ENCODE measurements around the gene FJX1.

Gene FJX1

GRCh38 chr11:35608502-35608901, 9.8 kb upstream of the FJX1 start:
- no peak for DNase-seq

GRCh38 chr11:35609656-35610055, 8.6 kb upstream of the FJX1 start:
- DNase-seq, result no peak

GRCh38 chr11:35610631-35611030, 7.6 kb upstream of the FJX1 start:
- no peak for DNase-seq

- no peak for DNase-seq
Observed at GRCh38 chr11:35611741-35612140, 6.5 kb upstream of the FJX1 start.

- no peak for DNase-seq
Observed at GRCh38 chr11:35614939-35615569, 3.2 kb upstream of the FJX1 start.

- peak; percentile 51 for DNase-seq
Observed at GRCh38 chr11:35615921-35616900, 2.0 kb upstream of the FJX1 start.

GRCh38 chr11:35617316-35617686, 959 bp upstream of the FJX1 start:
- no peak for DNase-seq

- DNase-seq, result no peak
Observed at GRCh38 chr11:35618497-35619115, 346 bp downstream of the FJX1 start.

GRCh38 chr11:35619116-35619854, 1.0 kb downstream of the FJX1 start:
- no peak for DNase-seq

- peak; percentile 33 for DNase-seq
Observed at GRCh38 chr11:35619855-35620640, 1.8 kb downstream of the FJX1 start.

- DNase-seq, result no peak
Observed at GRCh38 chr11:35620795-35621194, 2.5 kb downstream of the FJX1 start.

- DNase-seq, result no peak
Observed at GRCh38 chr11:35621620-35622019, 3.4 kb downstream of the FJX1 start.

GRCh38 chr11:35622070-35622469, 3.8 kb downstream of the FJX1 start:
- no peak for DNase-seq

GRCh38 chr11:35623621-35624168, 5.4 kb downstream of the FJX1 start:
- DNase-seq, result no peak

GRCh38 chr11:35624316-35624715, 6.1 kb downstream of the FJX1 start:
- DNase-seq, result no peak

- DNase-seq, result no peak
Observed at GRCh38 chr11:35624781-35625180, 6.5 kb downstream of the FJX1 start.

- no peak for DNase-seq
Observed at GRCh38 chr11:35626501-35626900, 8.2 kb downstream of the FJX1 start.

GRCh38 chr11:35629511-35629910, 11.3 kb downstream of the FJX1 start:
- DNase-seq, result no peak

- DNase-seq, result no peak
Observed at GRCh38 chr11:35629914-35630313, 11.7 kb downstream of the FJX1 start.

GRCh38 chr11:35631891-35632290, 13.6 kb downstream of the FJX1 start:
- no peak for DNase-seq

- no peak for DNase-seq
Observed at GRCh38 chr11:35632301-35632700, 14.0 kb downstream of the FJX1 start.

GRCh38 chr11:35633827-35634423, 15.7 kb downstream of the FJX1 start:
- no peak for DNase-seq
